SU-DHL-6 (cell line): ENCODE data around the gene RGS19.
"Not testable (repeated sequence)": the region's sequence is repeated elsewhere in the genome, so short reads cannot be mapped to it uniquely, and the experiment has no call there.

Experiments used
- EZH2phosphoT487 ChIP-seq: fragments of 200-600 bp; sonication (generic), shearing (Covaris generic); conservative IDR thresholded peaks from 2 replicates; pipeline ENCODE4 v1.6.1; 2018; ENCODE audit warnings: mild to moderate bottlenecking, antibody characterized with exemption, low read length, moderate library complexity, mixed read lengths
- TF ChIP-seq, protein P1 (sequence below): fragments of 200-600 bp; sonication (generic); IDR thresholded peaks from one replicate; pipeline ENCODE4 v1.5.1; 2017; ENCODE audit warnings: antibody characterized with exemption, mild to moderate bottlenecking, low read length, moderate library complexity; ENCODE audit not compliant: insufficient read depth, poor library complexity, severe bottlenecking

DNA sequence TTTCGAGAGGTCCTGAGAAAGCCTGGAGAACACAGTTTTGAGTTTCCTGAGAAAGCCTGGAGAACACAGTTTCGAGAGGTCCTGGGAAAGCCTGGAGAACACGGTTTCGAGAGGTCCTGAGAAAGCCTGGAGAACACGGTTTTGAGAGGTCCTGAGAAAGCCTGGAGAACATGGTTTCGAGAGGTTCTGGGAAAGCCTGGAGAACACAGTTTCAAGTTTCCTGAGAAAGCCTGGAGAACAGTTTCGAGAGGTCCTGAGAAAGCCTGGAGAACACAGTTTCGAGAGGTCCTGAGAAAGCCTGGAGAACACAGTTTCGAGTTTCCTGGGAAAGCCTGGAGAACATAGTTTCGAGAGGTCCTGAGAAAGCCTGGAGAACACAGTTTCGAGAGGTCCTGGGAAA lies 44.2 kb upstream of the RGS19 start:
- TF ChIP-seq, protein P1, sequence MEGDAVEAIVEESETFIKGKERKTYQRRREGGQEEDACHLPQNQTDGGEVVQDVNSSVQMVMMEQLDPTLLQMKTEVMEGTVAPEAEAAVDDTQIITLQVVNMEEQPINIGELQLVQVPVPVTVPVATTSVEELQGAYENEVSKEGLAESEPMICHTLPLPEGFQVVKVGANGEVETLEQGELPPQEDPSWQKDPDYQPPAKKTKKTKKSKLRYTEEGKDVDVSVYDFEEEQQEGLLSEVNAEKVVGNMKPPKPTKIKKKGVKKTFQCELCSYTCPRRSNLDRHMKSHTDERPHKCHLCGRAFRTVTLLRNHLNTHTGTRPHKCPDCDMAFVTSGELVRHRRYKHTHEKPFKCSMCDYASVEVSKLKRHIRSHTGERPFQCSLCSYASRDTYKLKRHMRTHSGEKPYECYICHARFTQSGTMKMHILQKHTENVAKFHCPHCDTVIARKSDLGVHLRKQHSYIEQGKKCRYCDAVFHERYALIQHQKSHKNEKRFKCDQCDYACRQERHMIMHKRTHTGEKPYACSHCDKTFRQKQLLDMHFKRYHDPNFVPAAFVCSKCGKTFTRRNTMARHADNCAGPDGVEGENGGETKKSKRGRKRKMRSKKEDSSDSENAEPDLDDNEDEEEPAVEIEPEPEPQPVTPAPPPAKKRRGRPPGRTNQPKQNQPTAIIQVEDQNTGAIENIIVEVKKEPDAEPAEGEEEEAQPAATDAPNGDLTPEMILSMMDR: not testable (repeated sequence)
- TF ChIP-seq EZH2phosphoT487: not testable (repeated sequence)
